H1 (cell line): ENCODE data around the gene CEND1. TPM values are rescaled to one million over a fixed set of nuclear protein-coding genes. Genes with fewer than 3 reads are reported as not detected.
A peak's percentile ranks its signal among the peaks of the same experiment; 100 is the strongest.

ENCODE experiments used
- CTCF ChIA-PET: fragments of 300-600 bp; sonication (Branson Sonifier 250); formaldehyde crosslinking; loops from one replicate; lab custom pipeline; 2021; ENCODE audit not compliant: partially characterized antibody; lab: Charles Lee
- POLR2A ChIA-PET: fragments of 300-600 bp; sonication (Branson Sonifier 250); formaldehyde crosslinking; loops from one replicate; lab custom pipeline; 2021; ENCODE audit warnings: inconsistent platforms; ENCODE audit not compliant: partially characterized antibody; lab: Charles Lee
- DNase-seq, 2 experiments: peaks; one replicate each; pipeline versions ENCODE4 v3.0.0 to v3.0.0-alpha.2; 2010 to 2022; ENCODE audit warnings: low spot score in 2 of 2, low read depth in 1 of 2, mixed read lengths in 1 of 2
- FAIRE-seq: peaks from 2 replicates; lab custom pipeline; 2011; peaks lifted over from hg19 to GRCh38; lab: Jason Lieb, UNC
- H2AFZ ChIP-seq: 2 replicates; pipeline ENCODE4 v1.8.1; 2012; ENCODE audit warnings: low read length, inconsistent platforms
- H2AK5ac ChIP-seq: 2 replicates; pipeline ENCODE4 v1.6.1; 2013; ENCODE audit warnings: low read depth, low read length
- H2BK120ac ChIP-seq: replicated peaks from 2 replicates; pipeline ENCODE3; 2013; ENCODE audit warnings: low read depth, low read length, inconsistent platforms
- H2BK12ac ChIP-seq: 2 replicates; pipeline ENCODE4 v1.6.1; 2013; ENCODE audit warnings: low read depth, low read length
- H2BK15ac ChIP-seq: 2 replicates; pipeline ENCODE4 v1.6.1; 2013; ENCODE audit warnings: low read length
- H2BK20ac ChIP-seq: 2 replicates; pipeline ENCODE4 v1.6.1; 2013; ENCODE audit warnings: low read length
- H2BK5ac ChIP-seq: 2 replicates; pipeline ENCODE4 v1.6.1; 2013; ENCODE audit warnings: low read depth, low read length
- H3K14ac ChIP-seq: 2 replicates; pipeline ENCODE4 v1.6.1; 2013; ENCODE audit warnings: inconsistent platforms; ENCODE audit not compliant: insufficient read length
- H3K18ac ChIP-seq: 2 replicates; pipeline ENCODE4 v1.6.1; 2013; ENCODE audit warnings: low read length; ENCODE audit errors: extremely low read depth
- H3K23ac ChIP-seq: 2 replicates; pipeline ENCODE4 v1.6.1; 2013; ENCODE audit warnings: inconsistent platforms; ENCODE audit not compliant: insufficient read length
- H3K23me2 ChIP-seq: 2 replicates; pipeline ENCODE4 v1.6.1; 2013; ENCODE audit warnings: low read depth, low read length
- H3K27ac ChIP-seq: 2 replicates; pipeline ENCODE4 v1.6.1; 2011; ENCODE audit warnings: low read depth, low read length, inconsistent platforms
- H3K27me3 ChIP-seq, 4 experiments: replicated peaks in 1 of 4; 1 replicate in 1 of 4; 2 replicates in 3 of 4; pipeline versions ENCODE4 v1.6.1 to v1.8.1; 2011 to 2013; ENCODE audit warnings: low read length in 3 of 4, mild to moderate bottlenecking in 3 of 4, inconsistent platforms in 2 of 4, mixed read lengths in 2 of 4, moderate library complexity in 1 of 4; ENCODE audit not compliant: control insufficient read depth in 3 of 4, insufficient read depth in 3 of 4; ENCODE audit errors: extremely low read depth in 1 of 4
- H3K36me3 ChIP-seq, 4 experiments: 2 replicates each; pipeline versions ENCODE4 v1.6.1 to v1.8.1; 2011 to 2013; ENCODE audit warnings: mild to moderate bottlenecking in 4 of 4, low read length in 3 of 4, moderate library complexity in 2 of 4, control low read depth in 1 of 4, inconsistent platforms in 1 of 4; ENCODE audit not compliant: insufficient read depth in 4 of 4, control insufficient read depth in 2 of 4
- H3K4ac ChIP-seq: replicated peaks from 2 replicates; pipeline ENCODE3; 2013; ENCODE audit warnings: low read length, low read depth, mixed read lengths, inconsistent platforms; ENCODE audit not compliant: insufficient read length
- H3K4me1 ChIP-seq, 4 experiments: replicated peaks in 1 of 4; 1 replicate in 1 of 4; 2 replicates in 3 of 4; pipeline versions ENCODE4 v1.6.1 to v1.8.1; 2011 to 2013; ENCODE audit warnings: low read length in 3 of 4, inconsistent platforms in 2 of 4, mixed read lengths in 1 of 4; ENCODE audit not compliant: insufficient read depth in 4 of 4, control insufficient read depth in 3 of 4
- H3K4me2 ChIP-seq, 2 experiments: 2 replicates each; pipeline versions ENCODE4 v1.6.1 to v1.8.1; 2011 to 2013; ENCODE audit warnings: low read depth in 2 of 2, low read length in 2 of 2, control low read depth in 1 of 2, inconsistent platforms in 1 of 2, mild to moderate bottlenecking in 1 of 2; ENCODE audit not compliant: insufficient read depth in 1 of 2
- H3K4me3 ChIP-seq, 4 experiments: fragments of 200-600, 300-600 bp in 1 of 4; sonication (generic), shearing (Covaris generic), sonication (Bioruptor Twin) in 1 of 4; 2 replicates each; pipeline versions ENCODE4 v1.5.1 to v1.8.1; 2011 to 2016; ENCODE audit warnings: low read length in 4 of 4, low read depth in 3 of 4, control low read depth in 2 of 4, inconsistent platforms in 2 of 4, mild to moderate bottlenecking in 2 of 4, mixed read lengths in 1 of 4, moderate library complexity in 1 of 4; ENCODE audit not compliant: insufficient read depth in 2 of 4; ENCODE audit errors: extremely low read depth in 1 of 4
- H3K56ac ChIP-seq: replicated peaks from 2 replicates; pipeline ENCODE3; 2013; ENCODE audit warnings: low read depth, mild to moderate bottlenecking, mixed read lengths, low read length, inconsistent platforms; ENCODE audit not compliant: insufficient read length
- H3K79me1 ChIP-seq: 2 replicates; pipeline ENCODE4 v1.6.1; 2013; ENCODE audit warnings: low read depth, low read length, control low read depth
- H3K79me2 ChIP-seq, 2 experiments: 2 replicates each; pipeline versions ENCODE4 v1.6.1 to v1.8.1; 2012 to 2013; ENCODE audit warnings: low read length in 2 of 2, mild to moderate bottlenecking in 2 of 2, inconsistent platforms in 1 of 2; ENCODE audit not compliant: insufficient read depth in 2 of 2, control insufficient read depth in 1 of 2
- H3K9ac ChIP-seq, 4 experiments: replicated peaks in 1 of 4; 1 replicate in 1 of 4; 2 replicates in 3 of 4; pipeline versions ENCODE4 v1.6.1 to v1.8.1; 2011 to 2013; ENCODE audit warnings: low read depth in 3 of 4, low read length in 3 of 4, control low read depth in 2 of 4, mild to moderate bottlenecking in 2 of 4, moderate library complexity in 2 of 4, inconsistent platforms in 1 of 4; ENCODE audit errors: extremely low read depth in 1 of 4
- H3K9me3 ChIP-seq, 2 experiments: 2 replicates each; pipeline versions ENCODE4 v1.6.1 to v1.8.1; 2012 to 2013; ENCODE audit warnings: mild to moderate bottlenecking in 2 of 2, moderate library complexity in 2 of 2, control low read depth in 1 of 2, inconsistent platforms in 1 of 2, low read depth in 1 of 2, low read length in 1 of 2, mixed read lengths in 1 of 2; ENCODE audit not compliant: insufficient read depth in 2 of 2
- H4K20me1 ChIP-seq, 2 experiments: replicated peaks in 1 of 2; 2 replicates each; pipeline versions ENCODE3 to v1.8.1; 2011 to 2013; ENCODE audit warnings: inconsistent platforms in 2 of 2, low read length in 2 of 2, mild to moderate bottlenecking in 1 of 2; ENCODE audit not compliant: insufficient read depth in 2 of 2, control insufficient read depth in 1 of 2
- H4K5ac ChIP-seq: 2 replicates; pipeline ENCODE4 v1.6.1; 2013; ENCODE audit warnings: low read length, low read depth, mixed read lengths, inconsistent platforms; ENCODE audit not compliant: insufficient read length
- H4K8ac ChIP-seq: 2 replicates; pipeline ENCODE4 v1.8.0; 2013; ENCODE audit warnings: mild to moderate bottlenecking, moderate library complexity, low read length, inconsistent platforms; ENCODE audit not compliant: insufficient read depth; ENCODE audit errors: extremely low read depth
- H4K91ac ChIP-seq: replicated peaks from 2 replicates; pipeline ENCODE3; 2013; ENCODE audit warnings: low read length, mixed read lengths, inconsistent platforms; ENCODE audit not compliant: insufficient read length
- ASH2L ChIP-seq: fragments of 200-600, 300-600 bp; sonication (generic); IDR thresholded peaks from one replicate; pipeline ENCODE4 v1.7.1; 2017; ENCODE audit warnings: low read length
- ATF3 ChIP-seq: IDR thresholded peaks from 2 replicates; pipeline ENCODE4 v1.6.1; 2011; ENCODE audit warnings: low read depth, mild to moderate bottlenecking, low read length; ENCODE audit not compliant: insufficient read depth
- CHD2 ChIP-seq: IDR thresholded peaks from 2 replicates; pipeline ENCODE4 v1.6.1; 2012; ENCODE audit warnings: low read length, improper control_type of control experiment
- EP300 ChIP-seq, 2 experiments: IDR thresholded peaks; 1 replicate in 1 of 2; 2 replicates in 1 of 2; pipeline ENCODE4 v1.6.1; 2011 to 2012; ENCODE audit warnings: low read depth in 2 of 2, low read length in 2 of 2, mild to moderate bottlenecking in 2 of 2, borderline replicate concordance in 1 of 2, inconsistent platforms in 1 of 2, moderate library complexity in 1 of 2
- GTF2F1 ChIP-seq: IDR thresholded peaks from 2 replicates; pipeline ENCODE4 v1.6.1; 2012; ENCODE audit warnings: low read depth, low read length, improper control_type of control experiment, borderline replicate concordance
- JUN ChIP-seq: IDR thresholded peaks from 2 replicates; pipeline ENCODE4 v1.6.1; 2011; ENCODE audit warnings: low read depth, mild to moderate bottlenecking, improper control_type of control experiment, low read length
- POLR2AphosphoS5 ChIP-seq: IDR thresholded peaks from 2 replicates; pipeline ENCODE4 v1.6.1; 2011; ENCODE audit warnings: low read depth, low read length
- POU5F1 ChIP-seq: IDR thresholded peaks from 2 replicates; pipeline ENCODE4 v1.6.1; 2011; ENCODE audit warnings: low read depth, mild to moderate bottlenecking, low read length, moderate library complexity
- RBBP5 ChIP-seq: IDR thresholded peaks from 2 replicates; pipeline ENCODE4 v1.7.1; 2012; ENCODE audit warnings: low read depth, mild to moderate bottlenecking, inconsistent platforms, low read length, moderate library complexity, borderline replicate concordance
- TBP ChIP-seq: IDR thresholded peaks from 2 replicates; pipeline ENCODE4 v1.6.1; 2011; ENCODE audit warnings: low read depth, low read length, improper control_type of control experiment
- TCF12 ChIP-seq: IDR thresholded peaks from 2 replicates; pipeline ENCODE4 v1.6.1; 2011; ENCODE audit warnings: low read depth, mild to moderate bottlenecking, low read length
- TEAD4 ChIP-seq: IDR thresholded peaks from 2 replicates; pipeline ENCODE4 v1.6.1; 2012; ENCODE audit warnings: low read depth, low read length, inconsistent platforms, mixed read lengths
- YY1 ChIP-seq: IDR thresholded peaks from 2 replicates; pipeline ENCODE4 v1.6.1; 2011; ENCODE audit warnings: low read depth, mild to moderate bottlenecking, low read length
- ZNF274 ChIP-seq: IDR thresholded peaks from 2 replicates; pipeline ENCODE4 v1.7.0; 2012; ENCODE audit warnings: low read length, borderline replicate concordance; ENCODE audit errors: extremely low read depth
- WGBS, 2 experiments: shearing (Covaris generic) in 1 of 2; methylation state at CpG; one replicate each; pipeline versions ENCODE4 v1.1.6 to v1.1.7; 2013 to 2015; ENCODE audit warnings: low lambda C conversion rate in 2 of 2, mixed read lengths in 2 of 2, inconsistent platforms in 1 of 2, low coverage in 1 of 2, missing lambda C conversion rate in 1 of 2; ENCODE audit not compliant: insufficient replicate concordance in 2 of 2, insufficient coverage in 1 of 2, insufficient read length in 1 of 2; ENCODE audit errors: extremely low coverage in 1 of 2, missing lambda C conversion rate in 1 of 2; 5-methylcytosine and 5-hydroxymethylcytosine counted together
- polyA plus RNA-seq, 7 experiments: library from polyadenylated mRNA; depleted of rRNA in 3 of 7; stranded (reverse) in 5 of 7; unstranded in 2 of 7; fragments of >200 nt in 5 of 7; fragments of 200-250 nt in 2 of 7; gene quantifications; 1 replicate in 5 of 7; 2 replicates in 1 of 7; 4 replicates in 1 of 7; pipeline versions ENCODE4 v1.2.1 to v1.2.3, GENCODE V29; 2011 to 2013; ENCODE audit warnings: missing spikeins in 2 of 7, mixed read lengths in 2 of 7
- total RNA-seq: library from RNA; stranded (reverse); fragmentation: NEBNext Ultra II Directional; extraction: Animal tissue kit (Norgen Biotek cat#: 25700); gene quantifications from 2 replicates; pipeline ENCODE4 v1.2.1, GENCODE V29; 2021

Gene CEND1
- total and polyA plus RNA-seq, 2 of the 8 experiments (the other 6 are each of a cell fraction or from before 2014, with no cell fraction given) = 0.82 to 5.0 TPM

DNA sequence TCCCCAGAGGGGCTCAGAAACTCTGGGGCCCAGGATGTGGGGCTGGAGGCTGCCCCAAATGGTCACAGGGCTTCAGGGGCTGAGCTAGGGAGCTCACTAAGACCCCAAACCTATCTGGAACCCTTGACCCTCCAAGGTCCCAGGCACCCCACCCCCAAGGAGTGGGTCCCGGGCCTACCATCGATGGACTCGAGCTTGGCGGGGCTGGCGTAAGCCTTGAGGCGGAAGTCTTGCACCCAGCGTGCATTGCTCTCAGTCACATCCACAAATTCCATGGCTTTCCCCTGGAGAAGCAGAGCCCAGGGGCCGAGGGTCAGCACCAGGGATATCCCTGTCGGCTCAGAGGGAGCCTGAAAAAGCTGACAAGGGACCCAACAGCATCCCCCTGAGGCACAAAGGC lies 16.1 kb downstream of the CEND1 start:
- Histone ChIP-seq H4K20me1 (peaks cover 16 to 27% of the 10 kb centered on the region in 2 experiments), H2BK5ac (no peak overlapping the region), H3K18ac (no peak overlapping the region), H3K79me2 (peaks cover 7 to 43% of the 10 kb centered on the region in 2 experiments; a peak in 3 of 4 replicates), H3K23ac (no peak overlapping the region), H4K91ac (no peak overlapping the region), H2AFZ (no peak overlapping the region), H3K14ac (no peak overlapping the region), H2AK5ac (no peak overlapping the region), H3K79me1 (0 out of 2 replicates have a peak, but pooled peaks cover 6% of the 10 kb centered on the region), H3K56ac (no peak overlapping the region), H3K4me1 (peaks cover 0 to 15% (median 7%) of the 10 kb centered on the region in 4 experiments; a peak in 6 of 7 replicates), H3K27ac (no peak overlapping the region; the same call in 1 of the 2 replicates), H2BK120ac (no peak overlapping the region), H2BK15ac (no peak overlapping the region), H3K9me3 (no peaks in the 10 kb centered on the region), H4K5ac (no peak overlapping the region), H3K23me2 (peaks cover 13% of the 10 kb centered on the region; the same call in 1 of the 2 replicates), H3K9ac (no peak overlapping the region), H3K36me3 (peaks cover 4 to 21% (median 16%) of the 10 kb centered on the region in 4 experiments; a peak in 7 of 8 replicates), H4K8ac (peak overlapping the region; percentile 35), H3K4me3 (no peak overlapping the region), H2BK12ac (no peak overlapping the region), H3K4ac (no peak overlapping the region), H3K4me2 (no peak overlapping the region), H2BK20ac (no peak overlapping the region), H3K27me3 (no peaks in the 10 kb centered on the region)
- ChIA-PET CTCF (interaction anchor here (1.0 to 1.2 kb wide), 3 partner anchors 9 to 16 kb away, joined by 4 read pairs; partner anchors contain the start of gene CEND1), POLR2A (interaction anchor here (0.7 to 35.3 kb wide), 5 partner anchors 17 to 49 kb away, joined by 3 to 636 read pairs (median 3); partner anchors contain the start of gene TALDO1)
- DNase-seq = no peak
- WGBS, 2 experiments = 93% methylated on average over 9 of the region's 9 CpGs; no CpG with 5 or more reads in 1 of the 2 experiments
- FAIRE-seq = no peak
- TF ChIP-seq TBP (no peak), GTF2F1 (no peak), CHD2 (no peak), TCF12 (no peak), POLR2AphosphoS5 (no peak), YY1 (no peak), ASH2L (no peak), EP300 (IDR thresholded peaks at IDR 0.05; ENCODE audit: borderline replicate concordance in 1 of 2, low read depth in 2 of 2, low read length in 2 of 2) (no peak), ATF3 (no peak), TEAD4 (no peak), ZNF274 (no peak), RBBP5 (no peak), POU5F1 (no peak), JUN (no peak)
